Panc1 (cell line): Measurements from ENCODE around the gene LSM12.

Experiments used
- POLR2AphosphoS5 ChIP-seq: IDR thresholded peaks from 2 replicates; pipeline ENCODE4 v1.6.1; 2012; ENCODE audit warnings: mild to moderate bottlenecking, low read depth, low read length, moderate library complexity
- TCF7L2 ChIP-seq: IDR thresholded peaks from 2 replicates; pipeline ENCODE4 v1.6.1; 2011; ENCODE audit warnings: mild to moderate bottlenecking, low read depth, low read length, inconsistent platforms
- TF ChIP-seq, protein P1 (sequence below): fragments of 450-650 bp; IDR thresholded peaks from 2 replicates; pipeline ENCODE4 v1.5.1; 2017; ENCODE audit warnings: mild to moderate bottlenecking
- TF ChIP-seq, protein P2 (sequence below), 2 experiments: IDR thresholded peaks; 2 replicates each; pipeline ENCODE4 v1.6.1; 2011 to 2012; ENCODE audit warnings: low read depth in 2 of 2, control low read depth in 1 of 2, low read length in 1 of 2, mild to moderate bottlenecking in 1 of 2, moderate library complexity in 1 of 2; ENCODE audit not compliant: insufficient read depth in 1 of 2

DNA sequence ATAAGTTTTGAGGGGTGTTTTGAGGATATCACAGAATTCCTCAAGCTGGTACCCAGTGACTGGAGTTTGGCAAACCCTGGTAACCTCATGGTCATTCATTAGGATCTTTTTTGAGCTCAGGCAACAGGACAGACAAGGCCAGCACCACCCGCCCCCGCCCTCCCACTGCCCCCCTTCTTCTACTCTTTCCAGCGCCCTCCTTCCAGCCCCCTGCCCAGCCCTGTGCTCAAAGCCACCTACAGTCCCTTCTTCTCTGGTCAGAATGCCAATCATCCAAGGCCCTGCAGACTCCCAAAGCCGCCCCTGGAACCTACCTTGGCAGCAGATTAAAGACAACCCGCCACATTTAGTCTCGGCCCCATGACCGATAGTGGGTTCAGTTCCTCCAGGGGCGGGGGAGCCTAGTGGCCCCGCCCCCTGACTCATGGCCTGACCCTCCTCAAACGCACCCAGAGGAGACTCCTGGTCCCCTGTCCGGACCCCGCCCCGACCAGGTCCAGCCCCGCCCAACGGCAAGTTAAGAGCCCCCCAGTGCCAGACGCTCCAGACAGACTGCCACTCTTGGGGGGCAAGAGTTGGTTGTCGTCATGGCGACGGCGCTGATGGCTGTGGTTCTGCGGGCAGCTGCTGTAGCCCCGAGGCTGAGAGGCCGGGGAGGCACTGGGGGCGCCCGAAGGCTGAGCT lies 62.3 kb downstream of the LSM12 start, which contains the start of gene NAGS:
- TF ChIP-seq, protein P1, sequence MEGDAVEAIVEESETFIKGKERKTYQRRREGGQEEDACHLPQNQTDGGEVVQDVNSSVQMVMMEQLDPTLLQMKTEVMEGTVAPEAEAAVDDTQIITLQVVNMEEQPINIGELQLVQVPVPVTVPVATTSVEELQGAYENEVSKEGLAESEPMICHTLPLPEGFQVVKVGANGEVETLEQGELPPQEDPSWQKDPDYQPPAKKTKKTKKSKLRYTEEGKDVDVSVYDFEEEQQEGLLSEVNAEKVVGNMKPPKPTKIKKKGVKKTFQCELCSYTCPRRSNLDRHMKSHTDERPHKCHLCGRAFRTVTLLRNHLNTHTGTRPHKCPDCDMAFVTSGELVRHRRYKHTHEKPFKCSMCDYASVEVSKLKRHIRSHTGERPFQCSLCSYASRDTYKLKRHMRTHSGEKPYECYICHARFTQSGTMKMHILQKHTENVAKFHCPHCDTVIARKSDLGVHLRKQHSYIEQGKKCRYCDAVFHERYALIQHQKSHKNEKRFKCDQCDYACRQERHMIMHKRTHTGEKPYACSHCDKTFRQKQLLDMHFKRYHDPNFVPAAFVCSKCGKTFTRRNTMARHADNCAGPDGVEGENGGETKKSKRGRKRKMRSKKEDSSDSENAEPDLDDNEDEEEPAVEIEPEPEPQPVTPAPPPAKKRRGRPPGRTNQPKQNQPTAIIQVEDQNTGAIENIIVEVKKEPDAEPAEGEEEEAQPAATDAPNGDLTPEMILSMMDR, result no peak
- TF ChIP-seq POLR2AphosphoS5, result no peak
- TF ChIP-seq, protein P2, sequence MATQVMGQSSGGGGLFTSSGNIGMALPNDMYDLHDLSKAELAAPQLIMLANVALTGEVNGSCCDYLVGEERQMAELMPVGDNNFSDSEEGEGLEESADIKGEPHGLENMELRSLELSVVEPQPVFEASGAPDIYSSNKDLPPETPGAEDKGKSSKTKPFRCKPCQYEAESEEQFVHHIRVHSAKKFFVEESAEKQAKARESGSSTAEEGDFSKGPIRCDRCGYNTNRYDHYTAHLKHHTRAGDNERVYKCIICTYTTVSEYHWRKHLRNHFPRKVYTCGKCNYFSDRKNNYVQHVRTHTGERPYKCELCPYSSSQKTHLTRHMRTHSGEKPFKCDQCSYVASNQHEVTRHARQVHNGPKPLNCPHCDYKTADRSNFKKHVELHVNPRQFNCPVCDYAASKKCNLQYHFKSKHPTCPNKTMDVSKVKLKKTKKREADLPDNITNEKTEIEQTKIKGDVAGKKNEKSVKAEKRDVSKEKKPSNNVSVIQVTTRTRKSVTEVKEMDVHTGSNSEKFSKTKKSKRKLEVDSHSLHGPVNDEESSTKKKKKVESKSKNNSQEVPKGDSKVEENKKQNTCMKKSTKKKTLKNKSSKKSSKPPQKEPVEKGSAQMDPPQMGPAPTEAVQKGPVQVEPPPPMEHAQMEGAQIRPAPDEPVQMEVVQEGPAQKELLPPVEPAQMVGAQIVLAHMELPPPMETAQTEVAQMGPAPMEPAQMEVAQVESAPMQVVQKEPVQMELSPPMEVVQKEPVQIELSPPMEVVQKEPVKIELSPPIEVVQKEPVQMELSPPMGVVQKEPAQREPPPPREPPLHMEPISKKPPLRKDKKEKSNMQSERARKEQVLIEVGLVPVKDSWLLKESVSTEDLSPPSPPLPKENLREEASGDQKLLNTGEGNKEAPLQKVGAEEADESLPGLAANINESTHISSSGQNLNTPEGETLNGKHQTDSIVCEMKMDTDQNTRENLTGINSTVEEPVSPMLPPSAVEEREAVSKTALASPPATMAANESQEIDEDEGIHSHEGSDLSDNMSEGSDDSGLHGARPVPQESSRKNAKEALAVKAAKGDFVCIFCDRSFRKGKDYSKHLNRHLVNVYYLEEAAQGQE (IDR thresholded peaks at IDR 0.05; ENCODE audit: insufficient read depth in 1 of 2, low read depth in 2 of 2, low read length in 1 of 2), result no peak
- TF ChIP-seq TCF7L2, result no peak
